ENCODE measurements around the gene DXO. TPM values are rescaled to one million over a fixed set of nuclear protein-coding genes. Genes with fewer than 3 reads are reported as not detected.
"Not testable (repeated sequence)": the region's sequence is repeated elsewhere in the genome, so short reads cannot be mapped to it uniquely, and the experiment has no call there.

DXO gene
- total and polyA plus RNA-seq, 9 donors: 10.7 to 22.2 (median 16.8) TPM

GRCh38 chr6:32005991-32006529 lies 34.1 kb upstream of the DXO start:
- not testable (repeated sequence) for H3K27me3 ChIP-seq (ENCODE audit: control insufficient read depth, insufficient read depth, low read length); H3K36me3 ChIP-seq (ENCODE audit: control insufficient read depth, insufficient read depth, low read length); H3K4me1 ChIP-seq (ENCODE audit: control insufficient read depth, insufficient read depth, low read length); DNase-seq; H3K4me3 ChIP-seq (ENCODE audit: low read length); H3K27ac ChIP-seq (ENCODE audit: low read length); H3K9me3 ChIP-seq (replicated peaks; ENCODE audit: control insufficient read depth, low read depth, low read length)
- WGBS (ENCODE audit: insufficient coverage): no CpG with 5 or more reads among the region's 8 CpGs

DNA sequence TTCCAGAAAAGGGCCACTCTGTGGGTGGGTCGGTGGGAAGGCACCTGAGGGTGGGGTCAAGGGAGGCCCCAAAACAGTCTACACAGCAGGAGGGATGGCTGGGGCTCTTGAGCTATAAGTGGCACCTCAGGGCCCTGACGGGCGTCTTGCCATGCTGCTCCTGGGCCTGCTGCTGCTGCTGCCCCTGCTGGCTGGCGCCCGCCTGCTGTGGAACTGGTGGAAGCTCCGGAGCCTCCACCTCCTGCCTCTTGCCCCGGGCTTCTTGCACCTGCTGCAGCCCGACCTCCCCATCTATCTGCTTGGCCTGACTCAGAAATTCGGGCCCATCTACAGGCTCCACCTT lies 33.6 kb upstream of the DXO start:
- WGBS (ENCODE audit: insufficient coverage): 73% methylated on average over 3 of the region's 9 CpGs
- not testable (repeated sequence) for H3K4me1 ChIP-seq (ENCODE audit: control insufficient read depth, insufficient read depth, low read length); H3K27me3 ChIP-seq (ENCODE audit: control insufficient read depth, insufficient read depth, low read length); H3K4me3 ChIP-seq (ENCODE audit: low read length); H3K27ac ChIP-seq (ENCODE audit: low read length); DNase-seq; H3K36me3 ChIP-seq (ENCODE audit: control insufficient read depth, insufficient read depth, low read length); H3K9me3 ChIP-seq (replicated peaks; ENCODE audit: control insufficient read depth, low read depth, low read length)

DNA sequence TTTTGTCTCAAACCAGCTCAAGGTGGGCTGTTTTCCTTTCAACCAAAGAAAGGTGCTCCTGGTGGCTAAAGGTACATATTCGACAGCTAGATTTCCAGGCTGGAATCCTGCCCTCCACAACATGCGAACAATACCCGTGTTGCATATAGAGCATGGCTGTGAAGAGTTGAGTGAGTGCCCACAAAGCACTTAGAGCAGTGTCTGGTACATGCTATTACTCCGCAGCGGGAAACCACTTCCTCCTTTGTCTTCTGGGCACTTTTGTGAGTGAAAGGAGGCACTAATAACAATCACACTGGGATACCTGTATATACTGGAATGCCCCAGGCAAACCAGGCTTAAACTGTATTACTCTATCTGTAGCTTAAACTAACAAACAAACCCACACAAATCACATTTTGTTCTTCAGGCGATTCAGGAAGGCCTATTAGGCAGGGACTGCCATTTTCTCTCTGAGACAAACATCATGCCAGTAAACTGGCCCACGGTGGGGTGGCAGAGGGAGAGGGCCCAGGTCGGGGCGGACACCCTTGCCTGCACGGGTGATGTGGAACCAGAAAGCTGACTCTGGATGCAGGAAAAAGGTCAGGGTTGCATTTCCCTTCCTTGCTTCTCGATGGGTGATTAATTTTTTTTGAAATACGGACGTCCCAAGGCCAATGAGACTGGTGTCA lies 33.1 kb upstream of the DXO start:
- not testable (repeated sequence) for H3K4me1 ChIP-seq (ENCODE audit: control insufficient read depth, insufficient read depth, low read length); H3K4me3 ChIP-seq (ENCODE audit: low read length); H3K36me3 ChIP-seq (ENCODE audit: control insufficient read depth, insufficient read depth, low read length); H3K27ac ChIP-seq (ENCODE audit: low read length); H3K27me3 ChIP-seq (ENCODE audit: control insufficient read depth, insufficient read depth, low read length); DNase-seq; H3K9me3 ChIP-seq (replicated peaks; ENCODE audit: control insufficient read depth, low read depth, low read length)
- WGBS (ENCODE audit: insufficient coverage): 69% methylated on average over 6 of the region's 13 CpGs

- not testable (repeated sequence) for H3K4me1 ChIP-seq (ENCODE audit: control insufficient read depth, insufficient read depth, low read length); H3K36me3 ChIP-seq (ENCODE audit: control insufficient read depth, insufficient read depth, low read length); H3K27me3 ChIP-seq (ENCODE audit: control insufficient read depth, insufficient read depth, low read length); H3K9me3 ChIP-seq (replicated peaks; ENCODE audit: control insufficient read depth, low read depth, low read length); H3K27ac ChIP-seq (ENCODE audit: low read length); H3K4me3 ChIP-seq (ENCODE audit: low read length); DNase-seq
- WGBS (ENCODE audit: insufficient coverage): no CpG with 5 or more reads among the region's 4 CpGs
Observed at GRCh38 chr6:32004393-32004792, 32.5 kb upstream of the DXO start.

DNA sequence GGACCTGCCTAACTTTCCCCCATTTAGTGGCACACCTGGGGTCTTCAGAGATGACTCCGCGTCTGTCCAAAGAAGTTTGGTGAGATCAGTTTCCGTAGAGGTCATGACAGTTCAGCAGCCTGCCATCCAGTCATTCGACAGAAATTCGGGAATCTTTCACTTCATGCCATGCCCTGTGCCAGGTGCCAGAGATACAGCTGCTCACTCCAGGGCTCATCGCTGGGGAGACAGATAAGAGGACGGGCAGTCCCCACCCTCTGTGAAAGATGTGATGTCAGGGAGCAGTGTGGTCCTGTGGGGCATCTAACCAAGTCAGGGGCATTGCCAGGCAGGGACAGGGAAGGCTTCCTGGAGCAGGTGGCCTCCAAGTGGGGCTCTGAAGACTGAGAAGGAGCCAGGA lies 31.4 kb upstream of the DXO start:
- not testable (repeated sequence) for H3K4me3 ChIP-seq (ENCODE audit: low read length); H3K9me3 ChIP-seq (replicated peaks; ENCODE audit: control insufficient read depth, low read depth, low read length); DNase-seq; H3K27ac ChIP-seq (ENCODE audit: low read length); H3K36me3 ChIP-seq (ENCODE audit: control insufficient read depth, insufficient read depth, low read length); H3K4me1 ChIP-seq (ENCODE audit: control insufficient read depth, insufficient read depth, low read length); H3K27me3 ChIP-seq (ENCODE audit: control insufficient read depth, insufficient read depth, low read length)
- no CpG with 5 or more reads among the region's 7 CpGs for WGBS (ENCODE audit: insufficient coverage)

DNA sequence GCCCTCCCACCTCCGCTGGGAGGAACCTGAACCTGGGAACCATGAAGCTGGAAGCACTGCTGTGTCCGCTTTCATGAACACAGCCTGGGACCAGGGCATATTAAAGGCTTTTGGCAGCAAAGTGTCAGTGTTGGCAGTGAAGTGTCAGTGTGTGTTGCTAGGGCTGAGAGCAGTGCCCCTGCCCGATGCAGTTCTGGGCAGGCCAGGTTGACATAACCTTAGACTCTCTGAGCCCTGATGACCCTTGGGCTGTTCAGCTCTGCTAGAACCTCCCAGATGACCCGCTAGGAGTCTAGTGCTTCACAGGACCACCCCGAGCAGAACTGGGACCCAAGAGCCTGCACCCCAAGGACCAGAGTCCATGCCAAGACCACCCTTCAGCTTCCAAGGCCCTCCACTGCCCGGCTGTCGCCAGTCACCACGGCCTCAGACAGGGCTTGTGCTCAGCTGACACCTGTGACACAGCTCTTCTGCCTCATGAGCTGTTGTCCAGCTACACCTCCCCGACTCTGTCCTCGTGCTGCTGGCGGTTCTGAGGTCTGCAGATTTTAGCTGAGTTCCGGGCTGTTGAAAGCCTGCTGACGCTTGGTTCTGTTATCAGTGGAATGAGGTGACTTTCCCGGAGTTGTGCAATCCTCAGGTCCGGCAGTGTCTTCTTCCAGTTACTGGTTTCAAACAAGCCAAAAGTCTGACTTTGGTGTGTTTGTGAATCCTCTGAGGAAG lies 30.8 kb upstream of the DXO start:
- not testable (repeated sequence) for H3K4me1 ChIP-seq (ENCODE audit: control insufficient read depth, insufficient read depth, low read length); H3K4me3 ChIP-seq (ENCODE audit: low read length); DNase-seq; H3K36me3 ChIP-seq (ENCODE audit: control insufficient read depth, insufficient read depth, low read length); H3K9me3 ChIP-seq (replicated peaks; ENCODE audit: control insufficient read depth, low read depth, low read length); H3K27ac ChIP-seq (ENCODE audit: low read length); H3K27me3 ChIP-seq (ENCODE audit: control insufficient read depth, insufficient read depth, low read length)
- WGBS (ENCODE audit: insufficient coverage): no CpG with 5 or more reads among the region's 15 CpGs

DNA sequence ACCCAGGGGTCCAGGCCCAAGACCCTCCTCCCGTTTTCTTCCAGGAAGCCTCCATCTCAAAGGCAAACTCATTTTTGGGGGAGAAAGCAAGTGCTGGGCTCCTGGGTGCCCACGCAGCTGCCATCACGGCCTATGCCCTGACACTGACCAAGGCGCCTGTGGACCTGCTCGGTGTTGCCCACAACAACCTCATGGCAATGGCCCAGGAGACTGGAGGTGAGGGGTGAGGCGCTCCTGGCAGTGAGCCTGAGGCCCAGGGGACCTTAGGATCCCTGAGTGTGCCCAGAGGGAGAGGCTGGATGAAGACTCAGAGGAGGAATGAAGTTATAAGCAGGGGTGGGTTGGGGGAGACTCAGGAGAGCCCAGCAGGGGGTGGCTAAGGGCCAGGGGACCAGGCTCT lies 24.4 kb upstream of the DXO start:
- DNase-seq; H3K4me1 ChIP-seq (ENCODE audit: control insufficient read depth, insufficient read depth, low read length); H3K27me3 ChIP-seq (ENCODE audit: control insufficient read depth, insufficient read depth, low read length); H3K4me3 ChIP-seq (ENCODE audit: low read length); H3K36me3 ChIP-seq (ENCODE audit: control insufficient read depth, insufficient read depth, low read length); H3K9me3 ChIP-seq (replicated peaks; ENCODE audit: control insufficient read depth, low read depth, low read length); H3K27ac ChIP-seq (ENCODE audit: low read length): not testable (repeated sequence)
- WGBS (ENCODE audit: insufficient coverage): 90% methylated on average over 4 of the region's 6 CpGs

DNA sequence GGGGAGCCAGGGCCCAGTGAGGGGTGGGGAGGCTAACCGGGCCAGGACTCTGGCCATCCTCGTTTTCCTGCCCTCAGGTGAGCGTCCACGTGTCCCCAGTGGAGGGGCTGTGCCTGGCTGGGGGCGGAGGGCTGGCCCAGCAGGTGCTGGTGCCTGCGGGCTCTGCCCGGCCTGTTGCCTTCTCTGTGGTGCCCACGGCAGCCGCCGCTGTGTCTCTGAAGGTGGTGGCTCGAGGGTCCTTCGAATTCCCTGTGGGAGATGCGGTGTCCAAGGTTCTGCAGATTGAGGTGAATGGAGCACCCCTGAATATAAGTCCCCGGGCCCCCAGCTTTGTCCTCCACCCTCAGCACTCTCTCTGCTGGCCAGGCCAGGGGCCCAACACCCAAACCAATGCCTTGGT lies 22.5 kb upstream of the DXO start:
- not testable (repeated sequence) for DNase-seq; H3K4me1 ChIP-seq (ENCODE audit: control insufficient read depth, insufficient read depth, low read length); H3K27me3 ChIP-seq (ENCODE audit: control insufficient read depth, insufficient read depth, low read length); H3K27ac ChIP-seq (ENCODE audit: low read length); H3K36me3 ChIP-seq (ENCODE audit: control insufficient read depth, insufficient read depth, low read length); H3K9me3 ChIP-seq (replicated peaks; ENCODE audit: control insufficient read depth, low read depth, low read length); H3K4me3 ChIP-seq (ENCODE audit: low read length)
- WGBS (ENCODE audit: insufficient coverage): no CpG with 5 or more reads among the region's 14 CpGs

DNA sequence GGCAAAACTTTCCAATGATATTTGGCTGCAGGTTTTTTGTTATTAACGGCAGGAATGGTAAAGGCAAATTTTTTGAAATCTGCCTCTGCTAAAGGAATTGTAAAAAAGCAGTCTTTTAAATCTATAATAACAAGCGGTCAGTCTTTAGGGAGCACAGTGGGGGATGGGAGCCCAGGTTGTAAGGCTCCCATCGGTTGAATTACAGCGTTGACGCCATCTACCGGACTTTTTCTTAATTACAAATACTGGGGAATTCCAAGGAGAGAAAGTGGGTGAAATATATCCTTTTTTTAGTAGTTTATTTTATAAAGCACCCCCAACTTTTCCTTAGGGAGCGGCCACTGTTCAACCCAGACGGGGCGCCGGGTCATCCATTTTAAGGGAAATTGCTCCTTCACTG lies 17.4 kb upstream of the DXO start:
- DNase-seq; H3K4me3 ChIP-seq (ENCODE audit: low read length); H3K9me3 ChIP-seq (replicated peaks; ENCODE audit: control insufficient read depth, low read depth, low read length); H3K36me3 ChIP-seq (ENCODE audit: control insufficient read depth, insufficient read depth, low read length); H3K27me3 ChIP-seq (ENCODE audit: control insufficient read depth, insufficient read depth, low read length); H3K4me1 ChIP-seq (ENCODE audit: control insufficient read depth, insufficient read depth, low read length); H3K27ac ChIP-seq (ENCODE audit: low read length): not testable (repeated sequence)
- no CpG with 5 or more reads among the region's 10 CpGs for WGBS (ENCODE audit: insufficient coverage)

GRCh38 chr6:31981744-31982143 lies 9.8 kb upstream of the DXO start, which contains the start of gene C4A:
C4A (plus strand) TSS chr6:31982057; CDS start chr6:31982108, 51 bp downstream.
- H3K9me3 ChIP-seq (replicated peaks; ENCODE audit: control insufficient read depth, low read depth, low read length); H3K4me1 ChIP-seq (ENCODE audit: control insufficient read depth, insufficient read depth, low read length); H3K4me3 ChIP-seq (ENCODE audit: low read length); H3K27ac ChIP-seq (ENCODE audit: low read length); DNase-seq; H3K27me3 ChIP-seq (ENCODE audit: control insufficient read depth, insufficient read depth, low read length): not testable (repeated sequence)
- H3K36me3 ChIP-seq (ENCODE audit: control insufficient read depth, insufficient read depth, low read length): peaks cover 14% of the 10 kb centered on the region
- WGBS (ENCODE audit: insufficient coverage): no CpG with 5 or more reads among the region's 7 CpGs
